CD4-positive, CD25-positive, alpha-beta regulatory T cell (primary cell): ENCODE results near the gene NTMT1. TPM values are rescaled to one million over a fixed set of nuclear protein-coding genes. Genes with fewer than 3 reads are reported as not detected.
"Not testable (repeated sequence)": the region's sequence is repeated elsewhere in the genome, so short reads cannot be mapped to it uniquely, and the experiment has no call there.

ENCODE experiments used
- ATAC-seq, 2 donors: fragments of 150-1000 bp; cut with Tn5 transposase; one replicate each; pipeline ENCODE4 v1.10.0; 2021; ENCODE audit warnings: low read depth in 2 of 2, moderate number of reproducible peaks in 2 of 2, moderate library complexity in 1 of 2
- DNase-seq, 3 donors: peaks; one replicate each; pipeline versions ENCODE4 v3.0.0 to v3.0.0-alpha.2; 2012 to 2022; ENCODE audit warnings: mixed read lengths in 1 of 3
- H3K27ac ChIP-seq: one replicate; pipeline ENCODE4 v1.7.0; 2013; ENCODE audit warnings: mild to moderate bottlenecking, low read length; ENCODE audit not compliant: insufficient read depth, poor library complexity, severe bottlenecking
- H3K27me3 ChIP-seq: one replicate; pipeline ENCODE4 v1.7.0; 2013; ENCODE audit warnings: low read length; ENCODE audit not compliant: control insufficient read depth, insufficient read depth
- H3K36me3 ChIP-seq: one replicate; pipeline ENCODE4 v1.7.0; 2013; ENCODE audit warnings: mild to moderate bottlenecking, low read length, moderate library complexity; ENCODE audit not compliant: control insufficient read depth, insufficient read depth
- H3K4me1 ChIP-seq: 2 replicates; pipeline ENCODE4 v1.7.0; 2013; ENCODE audit warnings: mild to moderate bottlenecking, low read length; ENCODE audit not compliant: insufficient read depth, control insufficient read depth, poor library complexity, severe bottlenecking
- H3K4me3 ChIP-seq: one replicate; pipeline ENCODE4 v1.7.0; 2013; ENCODE audit warnings: low read depth, mild to moderate bottlenecking, low read length, moderate library complexity
- H3K9me3 ChIP-seq, 2 experiments: 1 replicate in 1 of 2; 2 replicates in 1 of 2; pipeline ENCODE4 v1.7.0; 2013; ENCODE audit warnings: low read length in 2 of 2, mild to moderate bottlenecking in 1 of 2, moderate library complexity in 1 of 2; ENCODE audit not compliant: control insufficient read depth in 2 of 2
- H3K27ac Mint-ChIP-seq, 3 donors: one replicate each; pipeline ENCODE4 v1.8.0; 2020 to 2022; ENCODE audit warnings: mild to moderate bottlenecking in 3 of 3, mixed read lengths in 3 of 3, moderate library complexity in 2 of 3
- H3K27me3 Mint-ChIP-seq: one replicate; pipeline ENCODE4 v1.8.0; 2022; ENCODE audit warnings: mild to moderate bottlenecking, mixed read lengths
- H3K36me3 Mint-ChIP-seq: one replicate; pipeline ENCODE4 v1.8.0; 2020; ENCODE audit warnings: mixed read lengths
- H3K4me1 Mint-ChIP-seq, 4 donors: one replicate each; pipeline ENCODE4 v1.8.0; 2020 to 2022; ENCODE audit warnings: mixed read lengths in 4 of 4, mild to moderate bottlenecking in 1 of 4
- H3K4me3 Mint-ChIP-seq, 4 donors: one replicate each; pipeline ENCODE4 v1.8.0; 2020 to 2022; ENCODE audit warnings: mild to moderate bottlenecking in 4 of 4, mixed read lengths in 4 of 4, moderate library complexity in 3 of 4
- H3K9me3 Mint-ChIP-seq, 7 donors: one replicate each; pipeline ENCODE4 v1.8.0; 2020 to 2022; ENCODE audit warnings: mixed read lengths in 7 of 7, mild to moderate bottlenecking in 3 of 7, moderate library complexity in 2 of 7
- polyA plus RNA-seq, 4 donors: library from polyadenylated mRNA; unstranded; fragments of 300-500 nt; fragmentation: Illumina TruSeq; gene quantifications; one replicate each; pipeline ENCODE4 v1.2.3, GENCODE V29; 2021
- total RNA-seq: library from RNA; stranded (reverse); gene quantifications from one replicate; pipeline ENCODE4 v1.2.3, GENCODE V29; 2022

NTMT1 gene
- total and polyA plus RNA-seq, 5 donors from 2014 or later = 37.4 to 56.7 (median 52.0) TPM

DNA sequence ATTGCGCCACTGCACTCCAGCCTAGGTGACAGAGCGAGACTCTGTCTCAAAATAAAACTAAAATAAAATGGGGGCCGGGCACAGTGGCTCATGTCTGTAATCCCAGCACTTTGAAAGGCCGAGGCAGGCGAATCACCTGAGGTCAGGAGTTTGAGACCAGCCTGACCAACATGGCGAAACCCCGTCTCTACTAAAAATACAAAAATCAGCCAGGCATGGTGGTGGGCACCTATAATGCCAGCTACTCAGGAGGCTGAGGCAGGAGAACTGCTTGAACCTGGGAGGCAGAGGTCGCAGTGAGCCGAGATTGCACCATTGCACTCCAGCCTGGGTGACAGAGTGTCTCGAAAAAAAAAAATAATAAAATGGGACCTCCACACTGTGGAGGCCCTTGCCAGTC, 10.4 kb downstream of the NTMT1 start:
- H3K9me3 Mint-ChIP-seq, ATAC-seq, H3K4me3 Mint-ChIP-seq, H3K9me3 ChIP-seq, H3K27me3 ChIP-seq, H3K27me3 Mint-ChIP-seq, H3K27ac Mint-ChIP-seq, H3K27ac ChIP-seq, H3K4me3 ChIP-seq, DNase-seq: not testable (repeated sequence)
- Mint-ChIP-seq H3K4me1 (peaks cover 0 to 33% (median 10%) of the 10 kb centered on the region in 4 donors), H3K36me3 (peaks cover 12% of the 10 kb centered on the region)
- H3K4me1 ChIP-seq = peaks cover 22% of the 10 kb centered on the region
- peaks cover 65% of the 10 kb centered on the region for H3K36me3 ChIP-seq

DNA sequence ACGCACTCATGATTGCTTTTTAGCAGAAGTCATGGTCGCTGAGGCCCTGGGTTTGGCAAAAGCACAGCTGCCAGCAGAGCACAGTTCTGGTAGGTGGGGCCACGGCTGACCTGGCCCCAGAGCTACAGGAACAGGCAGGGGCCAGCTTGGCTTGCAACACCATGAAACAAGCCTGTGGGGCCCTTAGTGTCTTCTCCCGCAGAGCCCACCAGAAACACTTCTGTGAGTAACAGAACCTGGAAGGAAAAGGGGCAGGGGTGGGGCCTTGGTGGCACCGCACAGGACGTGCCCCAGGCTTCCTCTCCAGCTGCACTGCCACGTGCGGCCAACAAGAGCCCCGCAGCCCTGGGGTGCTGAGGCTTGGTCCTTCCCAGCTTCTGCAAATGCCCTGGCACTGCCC, 11.1 kb downstream of the NTMT1 start:
- H3K36me3 ChIP-seq = peaks cover 62% of the 10 kb centered on the region
- peaks cover 21% of the 10 kb centered on the region for H3K4me1 ChIP-seq
- no peaks in the 10 kb centered on the region for H3K27me3 Mint-ChIP-seq
- no peak overlapping the region for H3K4me3 ChIP-seq
- H3K36me3 Mint-ChIP-seq = peaks cover 12% of the 10 kb centered on the region
- H3K4me3 Mint-ChIP-seq = no peak overlapping the region
- peaks cover 0 to 27% (median 5%) of the 10 kb centered on the region in 4 donors for H3K4me1 Mint-ChIP-seq
- H3K27ac Mint-ChIP-seq = no peak overlapping the region
- H3K27ac ChIP-seq = no peak overlapping the region
- no peaks in the 10 kb centered on the region for H3K27me3 ChIP-seq
- DNase-seq = no peak
- no peak for ATAC-seq
- H3K9me3 Mint-ChIP-seq = no peaks in the 10 kb centered on the region
- no peaks in the 10 kb centered on the region for H3K9me3 ChIP-seq

- peaks cover 0 to 28% (median 9%) of the 10 kb centered on the region in 4 donors for H3K4me1 Mint-ChIP-seq
- no peaks in the 10 kb centered on the region for H3K9me3 Mint-ChIP-seq
- Histone ChIP-seq H3K4me3 (no peak overlapping the region), H3K27me3 (no peaks in the 10 kb centered on the region), H3K36me3 (peaks cover 59% of the 10 kb centered on the region), H3K4me1 (peaks cover 26% of the 10 kb centered on the region), H3K27ac (no peak overlapping the region), H3K9me3 (no peaks in the 10 kb centered on the region)
- peaks cover 8% of the 10 kb centered on the region for H3K36me3 Mint-ChIP-seq
- peak overlapping the region; percentile 39 to 79 (median 67) for H3K4me3 Mint-ChIP-seq
- H3K27me3 Mint-ChIP-seq = no peaks in the 10 kb centered on the region
- ATAC-seq (no peak), DNase-seq (no peak)
- peak overlapping the region in 1 of 3 donors; percentile 66 for H3K27ac Mint-ChIP-seq
Measured at GRCh38 chr9:129637673-129638439, 11.9 kb downstream of the NTMT1 start.

DNA sequence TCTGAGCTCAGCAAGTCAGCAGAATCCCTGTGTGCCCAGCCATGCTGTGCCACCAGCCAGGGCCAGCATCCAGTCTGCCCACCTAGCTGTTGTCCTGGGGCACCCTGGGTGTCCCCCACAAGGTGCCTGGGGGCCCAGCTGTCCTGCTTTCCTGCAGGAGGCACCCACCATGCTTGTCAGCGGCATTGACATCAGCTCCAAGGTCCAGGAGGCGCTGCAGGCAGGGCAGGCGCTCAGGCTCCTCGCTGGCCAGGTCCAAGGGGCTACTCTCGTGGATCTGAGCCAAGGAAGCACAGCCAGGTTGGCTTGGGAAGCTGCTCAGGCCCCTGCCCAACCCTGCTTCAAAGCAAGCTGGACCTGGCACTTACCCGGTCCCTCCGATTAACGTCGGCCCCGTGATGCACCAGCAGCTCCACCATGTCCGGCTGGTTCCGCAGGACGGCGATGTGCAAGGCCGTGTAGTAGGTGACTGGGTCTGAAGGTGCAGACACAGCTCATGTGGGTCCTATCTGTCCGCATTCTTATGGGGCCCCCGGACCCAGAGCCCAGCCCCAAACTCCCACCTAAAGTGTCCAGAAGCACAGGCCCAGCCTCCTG, 13.2 kb downstream of the NTMT1 start:
- ATAC-seq (no peak), DNase-seq (no peak)
- peaks cover 48% of the 10 kb centered on the region for H3K36me3 ChIP-seq
- no peaks in the 10 kb centered on the region for H3K9me3 ChIP-seq
- Mint-ChIP-seq H3K27me3 (no peaks in the 10 kb centered on the region), H3K4me1 (peaks cover 0 to 28% (median 9%) of the 10 kb centered on the region in 4 donors), H3K27ac (no peak overlapping the region), H3K4me3 (peak overlapping the region in 1 of 4 donors; percentile 79), H3K36me3 (peaks cover 8% of the 10 kb centered on the region), H3K9me3 (no peaks in the 10 kb centered on the region)
- no peak overlapping the region for H3K4me3 ChIP-seq
- no peaks in the 10 kb centered on the region for H3K27me3 ChIP-seq
- H3K4me1 ChIP-seq = peaks cover 26% of the 10 kb centered on the region
- H3K27ac ChIP-seq = no peak overlapping the region

DNA sequence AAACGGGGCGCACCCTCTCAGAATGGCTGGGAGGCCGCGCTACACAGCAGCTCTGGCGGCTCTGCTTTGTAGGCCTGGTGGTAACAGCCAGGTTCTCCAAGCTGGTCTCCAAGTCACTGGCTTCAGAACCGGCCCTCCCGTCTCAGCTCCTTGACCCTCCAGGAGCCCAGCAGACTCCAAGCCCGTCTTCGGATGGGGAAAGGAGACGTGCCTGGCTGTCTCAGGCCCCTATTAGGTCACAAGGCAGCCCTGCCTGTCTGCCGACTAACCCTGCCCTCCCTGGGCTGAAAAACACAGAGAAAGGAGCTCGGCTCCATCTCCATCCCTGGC, 13.8 kb downstream of the NTMT1 start:
- Histone ChIP-seq H3K4me1 (peaks cover 26% of the 10 kb centered on the region), H3K27ac (no peak overlapping the region), H3K4me3 (no peak overlapping the region), H3K27me3 (no peaks in the 10 kb centered on the region), H3K9me3 (no peaks in the 10 kb centered on the region), H3K36me3 (peaks cover 42% of the 10 kb centered on the region)
- H3K9me3 Mint-ChIP-seq = no peaks in the 10 kb centered on the region
- peaks cover 8% of the 10 kb centered on the region for H3K36me3 Mint-ChIP-seq
- peak overlapping the region in 1 of 3 donors; percentile 38 for H3K27ac Mint-ChIP-seq
- peaks cover 0 to 28% (median 9%) of the 10 kb centered on the region in 4 donors for H3K4me1 Mint-ChIP-seq
- H3K4me3 Mint-ChIP-seq = peak overlapping the region; percentile 73 to 89 (median 83)
- H3K27me3 Mint-ChIP-seq = no peaks in the 10 kb centered on the region
- no peak for ATAC-seq
- DNase-seq = no peak

DNA sequence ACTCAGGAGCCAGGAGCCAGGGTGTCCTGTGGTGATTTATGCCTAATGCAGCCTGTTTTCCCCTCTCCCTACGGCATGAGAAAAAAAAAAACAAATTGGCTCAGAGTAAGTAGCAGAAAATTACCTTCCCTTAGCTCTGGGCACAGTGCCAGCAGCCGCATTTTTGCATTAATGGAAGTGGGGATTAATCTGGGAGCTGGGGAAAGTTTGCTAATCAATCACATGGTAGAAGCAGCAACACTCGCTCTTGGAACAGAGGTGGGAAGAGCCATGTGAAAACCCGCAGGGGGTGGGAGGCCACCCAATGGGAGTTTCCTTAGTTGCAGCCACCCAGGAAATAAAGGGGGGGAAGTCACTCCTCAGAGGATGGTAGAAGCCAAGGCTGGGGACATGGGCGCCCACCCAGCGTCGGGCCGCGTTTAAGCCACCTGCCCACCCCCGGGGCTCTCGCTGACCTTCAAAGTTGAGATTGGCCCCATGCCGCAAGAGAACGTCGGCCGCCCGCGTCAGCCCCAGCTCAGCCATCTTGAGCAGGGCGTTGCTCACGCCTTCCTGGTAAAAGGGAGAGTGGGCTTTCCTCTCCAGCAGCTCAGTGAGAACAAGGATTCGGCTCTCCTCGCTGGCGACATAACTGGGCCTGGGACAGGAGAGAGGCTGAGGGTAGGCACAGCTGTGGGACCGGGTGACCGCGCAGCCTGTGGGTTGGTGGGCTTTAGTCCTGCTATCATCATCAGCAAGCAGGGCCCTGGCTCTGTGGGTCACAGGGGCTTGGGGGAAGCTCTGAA, 14.3 kb downstream of the NTMT1 start:
- peaks cover 26% of the 10 kb centered on the region for H3K4me1 ChIP-seq
- Mint-ChIP-seq H3K27ac (peak overlapping the region; percentile 38 to 86 (median 83)), H3K4me1 (peaks cover 0 to 28% (median 9%) of the 10 kb centered on the region in 4 donors), H3K36me3 (peaks cover 8% of the 10 kb centered on the region), H3K27me3 (no peaks in the 10 kb centered on the region), H3K9me3 (no peaks in the 10 kb centered on the region), H3K4me3 (peak overlapping the region; percentile 82 to 89 (median 83))
- H3K36me3 ChIP-seq = peaks cover 37% of the 10 kb centered on the region
- H3K9me3 ChIP-seq = no peaks in the 10 kb centered on the region
- H3K4me3 ChIP-seq = peak overlapping the region; percentile 76
- ATAC-seq (no peak), DNase-seq (no peak)
- H3K27ac ChIP-seq = peak overlapping the region; percentile 8
- no peaks in the 10 kb centered on the region for H3K27me3 ChIP-seq

- H3K27me3 ChIP-seq = no peaks in the 10 kb centered on the region
- Mint-ChIP-seq H3K27ac (peak overlapping the region; percentile 60 to 86 (median 83)), H3K27me3 (no peaks in the 10 kb centered on the region), H3K4me1 (peaks cover 0 to 28% (median 9%) of the 10 kb centered on the region in 4 donors), H3K4me3 (peak overlapping the region; percentile 82 to 89 (median 83)), H3K36me3 (peaks cover 8% of the 10 kb centered on the region), H3K9me3 (no peaks in the 10 kb centered on the region)
- H3K4me3 ChIP-seq = peak overlapping the region; percentile 76
- peak in 1 of 2 donors; percentile 29 for ATAC-seq
- no peak for DNase-seq
- peak overlapping the region; percentile 78 for H3K27ac ChIP-seq
- H3K9me3 ChIP-seq = no peaks in the 10 kb centered on the region
- peaks cover 26% of the 10 kb centered on the region for H3K4me1 ChIP-seq
- peaks cover 31% of the 10 kb centered on the region for H3K36me3 ChIP-seq
Measured at GRCh38 chr9:129640871-129641749, 15.1 kb downstream of the NTMT1 start.
